Mesenteric fat pad (tissue), 1 donor: ENCODE data around the gene PLA2G4D. TPM values are rescaled to one million over a fixed set of nuclear protein-coding genes. Genes with fewer than 3 reads are reported as not detected.

ENCODE experiments used
- DNase-seq: peaks from one replicate; pipeline ENCODE4 v3.0.0-alpha.2; 2020; ENCODE audit warnings: low spot score
- total RNA-seq: library from RNA; stranded (reverse); fragmentation: NEBNext Ultra II Directional; extraction: Animal tissue kit (Norgen Biotek cat#: 25700); gene quantifications from one replicate; pipeline ENCODE4 v1.2.1, GENCODE V29; 2021
- donor health status: DM: yes; HTN: yes; CAD: no.

Gene PLA2G4D
- total RNA-seq, 1 donor from 2014 or later: not detected

- peak; percentile 88 for DNase-seq
Measured at GRCh38 chr15:42079401-42079908, 14.9 kb downstream of the PLA2G4D start.

- no peak for DNase-seq
Measured at GRCh38 chr15:42078903-42079302, 15.5 kb downstream of the PLA2G4D start.

- DNase-seq: no peak
Measured at GRCh38 chr15:42077689-42078088, 16.7 kb downstream of the PLA2G4D start.

GRCh38 chr15:42073418-42073817, 20.9 kb downstream of the PLA2G4D start:
- DNase-seq: no peak

GRCh38 chr15:42072141-42072685, 22.1 kb downstream of the PLA2G4D start:
- no peak for DNase-seq

- no peak for DNase-seq
Measured at GRCh38 chr15:42071717-42072116, 22.6 kb downstream of the PLA2G4D start.

- DNase-seq: no peak
Measured at GRCh38 chr15:42070976-42071350, 23.4 kb downstream of the PLA2G4D start.

- DNase-seq: no peak
Measured at GRCh38 chr15:42070279-42070975, 23.9 kb downstream of the PLA2G4D start.

- DNase-seq: no peak
Measured at GRCh38 chr15:42069496-42070278, 24.7 kb downstream of the PLA2G4D start.

GRCh38 chr15:42069025-42069424, 25.3 kb downstream of the PLA2G4D start:
- peak; percentile 35 for DNase-seq

- DNase-seq: peak; percentile 74
Measured at GRCh38 chr15:42068601-42069000, 25.8 kb downstream of the PLA2G4D start.

GRCh38 chr15:42066764-42067415, 27.5 kb downstream of the PLA2G4D start:
- no peak for DNase-seq

GRCh38 chr15:42065468-42065867, 28.9 kb downstream of the PLA2G4D start:
- DNase-seq: no peak

GRCh38 chr15:42065033-42065432, 29.3 kb downstream of the PLA2G4D start:
- DNase-seq: peak; percentile 53

- DNase-seq: no peak
Measured at GRCh38 chr15:42064271-42064670, 30.1 kb downstream of the PLA2G4D start.

- DNase-seq: no peak
Measured at GRCh38 chr15:42063122-42063848, 31.1 kb downstream of the PLA2G4D start.

- peak; percentile 51 for DNase-seq
Measured at GRCh38 chr15:42062284-42062806, 32.0 kb downstream of the PLA2G4D start.

- DNase-seq: peak; percentile 67
Measured at GRCh38 chr15:42060797-42061196, 33.6 kb downstream of the PLA2G4D start.

GRCh38 chr15:42060477-42060763, 33.9 kb downstream of the PLA2G4D start:
- peak; percentile 55 for DNase-seq

- DNase-seq: peak; percentile 67
Measured at GRCh38 chr15:42059661-42060476, 34.5 kb downstream of the PLA2G4D start.
